ENCODE measurements around the gene EIF2B4.

The EIF2B4 gene

DNA sequence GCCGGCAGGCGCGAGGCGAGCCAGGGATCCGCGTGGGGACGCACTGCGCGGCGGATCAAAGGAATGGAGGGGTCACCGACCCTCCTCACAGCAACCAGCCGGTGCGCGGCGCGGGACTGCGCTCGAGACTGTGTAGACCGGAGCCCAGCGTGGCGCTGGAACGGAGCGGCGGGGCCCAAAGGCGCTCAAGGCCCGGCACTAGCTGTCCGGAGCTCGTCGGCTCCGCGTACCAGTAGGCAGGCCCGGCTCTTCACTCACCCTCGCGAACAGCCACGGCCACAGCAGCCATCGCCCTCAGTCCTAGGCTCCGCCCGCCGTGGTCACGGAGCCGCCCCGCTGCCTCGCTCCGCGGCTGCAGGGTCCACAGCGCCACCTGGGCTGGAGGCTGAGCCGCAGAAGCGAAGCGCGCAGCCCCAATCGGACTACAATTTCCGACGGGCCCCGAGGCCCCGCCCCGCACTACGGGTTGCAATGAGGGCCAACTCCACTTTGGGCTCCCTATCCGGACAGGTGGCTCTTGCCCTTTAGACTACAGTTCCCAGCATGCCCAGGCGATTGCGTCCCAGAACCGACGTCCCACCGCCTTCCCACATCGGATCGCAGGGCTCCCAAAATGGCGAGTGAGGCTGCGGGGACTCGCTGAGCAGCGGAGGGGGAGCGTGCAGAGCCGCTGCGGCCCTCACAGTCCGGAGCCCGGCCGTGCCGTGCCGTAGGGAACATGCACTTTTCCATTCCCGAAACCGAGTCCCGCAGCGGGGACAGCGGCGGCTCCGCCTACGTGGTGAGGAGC, at the start of gene EIF2B4, which contains the start of gene SNX17:
TSS of gene EIF2B4 (minus strand) at position 313 of the 790 bp plus-strand sequence. CDS start at position 289, 24 bp downstream.
TSS of gene SNX17 (plus strand) at position 591 of the 790 bp plus-strand sequence. CDS start at position 719, 128 bp downstream.
- DNase-seq (ENCODE audit: low read depth) = peak; percentile 98

- DNase-seq (ENCODE audit: low read depth) = no peak
Measured at GRCh38 chr2:27416151-27416550, 46.0 kb upstream of the EIF2B4 start.

DNA sequence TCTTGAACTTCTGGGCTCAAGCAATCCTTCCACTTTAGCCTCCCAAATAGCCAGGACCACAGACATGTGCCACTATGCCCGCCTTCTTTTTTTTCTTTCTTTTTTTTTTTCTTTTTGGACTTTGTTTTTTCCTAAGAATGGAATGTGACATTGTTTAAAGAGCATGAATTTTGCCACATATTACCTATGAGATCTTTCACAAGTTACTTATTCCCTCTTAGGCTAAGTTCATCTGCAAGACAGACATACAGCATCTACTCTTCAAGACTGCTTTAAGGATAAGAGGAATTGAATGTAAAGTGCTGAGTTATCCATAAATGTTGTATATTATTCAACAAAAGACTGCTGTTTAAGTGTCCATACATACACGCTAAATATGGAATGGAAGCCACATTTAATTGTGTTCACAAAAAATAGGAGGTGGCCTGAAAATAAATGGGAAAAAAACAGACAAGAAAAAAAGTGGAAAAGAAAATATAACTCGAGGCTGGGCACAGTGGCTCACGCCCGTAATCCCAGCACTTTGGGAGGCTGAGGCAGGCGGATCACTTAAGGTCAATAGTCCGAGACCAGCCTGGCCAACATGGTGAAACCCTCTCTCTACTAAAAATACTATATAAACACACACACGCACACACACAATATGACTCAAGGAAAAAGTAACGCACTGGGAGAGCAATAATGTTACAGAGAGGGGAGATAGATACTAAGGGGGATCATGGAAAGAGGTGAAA, 42.4 kb upstream of the EIF2B4 start:
- DNase-seq (ENCODE audit: low read depth) = no peak

DNA sequence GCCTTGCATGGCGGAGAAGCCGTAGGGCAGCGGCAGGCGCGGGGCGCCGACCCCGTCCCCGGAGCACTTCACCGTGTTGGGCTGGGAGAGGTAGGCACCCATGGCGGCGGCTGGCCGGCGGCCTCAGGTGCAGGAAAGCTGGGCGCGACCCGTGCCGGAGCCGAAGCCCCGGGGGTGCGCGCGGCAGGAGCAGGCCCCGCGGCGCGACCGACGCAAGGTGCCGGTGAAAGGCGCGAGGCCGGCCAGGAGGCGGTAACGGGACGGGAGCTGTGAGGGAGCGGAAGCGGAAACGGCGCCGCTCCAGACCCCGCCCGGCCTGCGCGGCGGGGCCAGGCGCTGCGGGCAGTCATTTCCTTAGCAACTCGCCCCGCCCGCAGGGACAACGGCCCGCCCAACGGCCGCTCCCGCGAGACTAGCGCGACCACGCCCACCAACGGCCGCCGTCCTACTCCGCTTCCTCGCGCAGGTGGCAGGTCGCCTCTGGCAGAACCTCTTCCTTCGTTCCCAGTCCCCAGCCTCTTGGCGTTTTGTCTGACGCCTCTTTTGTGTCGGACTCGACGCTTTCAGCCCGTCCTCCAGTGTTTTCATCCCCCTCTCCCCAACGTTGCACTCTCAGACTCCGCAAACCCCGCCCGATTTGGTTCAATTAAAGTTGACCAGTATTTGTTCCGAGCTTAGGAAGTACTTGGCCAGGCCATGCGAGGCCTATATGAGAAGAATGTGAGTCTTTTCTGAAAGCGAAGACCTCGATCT, 39.4 kb upstream of the EIF2B4 start, which contains the start of gene PPM1G:
TSS of gene PPM1G (minus strand) at position 271 of the 753 bp plus-strand sequence. CDS start at position 102, 169 bp downstream.
- peak; percentile 96 for DNase-seq (ENCODE audit: low read depth)

GRCh38 chr2:27408601-27409320, 38.6 kb upstream of the EIF2B4 start:
- no peak for DNase-seq (ENCODE audit: low read depth)

DNA sequence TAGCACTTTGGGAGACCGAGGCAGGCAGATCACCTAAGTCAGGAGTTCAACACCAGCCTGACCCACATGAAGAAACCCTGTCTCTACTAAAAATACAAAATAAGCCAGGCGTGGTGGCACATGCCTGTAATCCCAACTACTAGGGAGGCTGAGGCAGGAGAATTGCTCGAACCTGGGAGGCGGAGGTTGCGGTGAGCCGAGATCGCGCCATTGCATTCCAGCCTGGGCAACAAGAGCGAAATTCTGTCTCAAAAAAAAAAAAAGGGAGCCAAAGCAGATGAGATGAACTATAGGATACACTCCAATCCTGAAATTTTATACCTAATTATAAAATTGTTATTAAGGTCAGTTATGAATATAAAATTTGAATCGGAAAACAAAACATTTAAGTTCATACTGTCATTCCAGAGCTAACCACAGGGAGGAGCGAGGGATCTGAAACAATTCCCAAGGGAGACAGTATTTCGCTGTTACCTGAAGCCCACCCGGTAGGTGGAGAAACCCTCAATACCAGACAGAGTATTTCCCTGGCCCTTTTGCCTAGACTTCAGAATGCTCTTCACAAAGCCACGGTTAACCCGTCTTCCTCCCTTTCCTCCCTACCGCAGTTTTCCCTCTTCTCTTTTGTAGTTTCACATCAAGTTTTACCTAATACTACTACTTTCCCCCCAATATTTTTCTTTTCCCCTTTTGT, 37.8 kb upstream of the EIF2B4 start:
- DNase-seq (ENCODE audit: low read depth) = no peak

GRCh38 chr2:27400348-27401135, 30.4 kb upstream of the EIF2B4 start:
- DNase-seq (ENCODE audit: low read depth) = no peak

GRCh38 chr2:27398962-27399361, 28.8 kb upstream of the EIF2B4 start:
- no peak for DNase-seq (ENCODE audit: low read depth)

DNA sequence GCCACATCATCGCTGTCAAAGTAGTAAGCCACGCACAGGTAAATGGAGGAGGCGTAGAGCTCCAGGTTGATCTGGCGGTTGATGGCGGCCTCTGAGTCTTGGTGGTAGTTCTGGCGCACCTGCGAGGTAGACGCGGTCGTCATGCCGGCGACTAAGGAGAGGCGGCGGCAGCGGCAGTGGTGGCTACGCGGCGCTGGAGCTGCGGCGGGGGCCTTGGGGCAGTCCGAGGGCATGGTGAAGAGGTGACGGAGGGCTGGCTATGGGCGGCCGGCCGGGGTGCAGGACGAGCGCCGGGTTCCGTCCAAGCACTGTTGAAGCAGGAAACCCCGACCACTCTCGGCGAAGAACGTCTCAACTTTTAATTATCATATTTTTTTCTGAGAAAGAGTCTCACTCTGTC, 23.1 kb upstream of the EIF2B4 start:
- no peak for DNase-seq (ENCODE audit: low read depth)

GRCh38 chr2:27390822-27391679, 20.9 kb upstream of the EIF2B4 start:
- DNase-seq (ENCODE audit: low read depth) = no peak

- no peak for DNase-seq (ENCODE audit: low read depth)
Measured at GRCh38 chr2:27381577-27382181, 11.5 kb upstream of the EIF2B4 start.

- DNase-seq (ENCODE audit: low read depth) = peak; percentile 79
Measured at GRCh38 chr2:27380626-27381545, 10.7 kb upstream of the EIF2B4 start, which contains the start of gene ZNF513. ZNF513 (minus strand) TSS chr2:27380734; CDS start chr2:27380526, 208 bp downstream.

GRCh38 chr2:27379836-27380625, 9.9 kb upstream of the EIF2B4 start:
- no peak for DNase-seq (ENCODE audit: low read depth)

DNA sequence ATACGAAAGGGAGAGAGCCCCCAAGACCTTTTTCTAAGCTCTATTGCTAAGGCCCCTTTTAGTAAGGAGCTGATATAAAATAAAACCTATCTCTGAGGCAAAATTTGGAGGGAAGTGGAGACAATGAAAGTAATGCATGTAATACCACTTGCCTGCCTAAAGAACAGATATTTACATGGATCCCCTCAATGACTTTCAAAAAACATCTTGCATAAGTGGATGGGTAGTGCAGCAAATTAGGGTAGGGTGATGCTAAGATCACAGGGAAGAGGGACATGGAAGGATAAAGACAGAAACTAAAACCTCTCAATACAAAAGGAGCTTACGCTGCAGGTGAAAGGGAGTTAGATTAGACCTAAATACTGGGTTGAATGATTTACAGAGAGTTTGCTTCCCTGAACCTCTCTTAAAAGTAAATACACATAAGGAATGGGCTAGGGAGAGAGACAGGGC, 9.3 kb upstream of the EIF2B4 start:
- no peak for DNase-seq (ENCODE audit: low read depth)

DNA sequence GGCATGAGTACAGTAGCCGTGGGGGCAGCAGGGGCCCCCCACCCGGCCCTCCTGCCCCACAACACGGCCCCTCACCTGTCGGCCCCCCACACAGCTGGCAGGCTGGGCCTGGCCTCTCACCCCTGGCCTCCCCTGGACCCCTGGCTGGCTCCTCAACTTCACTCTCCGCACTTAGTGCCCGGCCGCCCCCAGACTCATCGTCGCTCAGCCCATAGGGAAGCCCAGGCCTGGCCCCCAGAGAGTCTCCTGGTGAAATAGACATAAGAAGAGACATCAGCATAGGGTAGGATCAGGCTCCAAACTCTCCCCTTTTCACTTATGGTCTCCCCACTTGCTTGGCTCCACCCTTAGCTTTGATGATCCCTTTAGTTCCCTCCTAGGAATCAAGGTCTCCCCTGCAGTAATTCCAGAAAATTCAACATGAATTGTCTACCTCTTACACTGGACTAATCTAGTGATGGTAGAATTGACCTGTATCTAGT, 8.7 kb upstream of the EIF2B4 start:
- no peak for DNase-seq (ENCODE audit: low read depth)

DNA sequence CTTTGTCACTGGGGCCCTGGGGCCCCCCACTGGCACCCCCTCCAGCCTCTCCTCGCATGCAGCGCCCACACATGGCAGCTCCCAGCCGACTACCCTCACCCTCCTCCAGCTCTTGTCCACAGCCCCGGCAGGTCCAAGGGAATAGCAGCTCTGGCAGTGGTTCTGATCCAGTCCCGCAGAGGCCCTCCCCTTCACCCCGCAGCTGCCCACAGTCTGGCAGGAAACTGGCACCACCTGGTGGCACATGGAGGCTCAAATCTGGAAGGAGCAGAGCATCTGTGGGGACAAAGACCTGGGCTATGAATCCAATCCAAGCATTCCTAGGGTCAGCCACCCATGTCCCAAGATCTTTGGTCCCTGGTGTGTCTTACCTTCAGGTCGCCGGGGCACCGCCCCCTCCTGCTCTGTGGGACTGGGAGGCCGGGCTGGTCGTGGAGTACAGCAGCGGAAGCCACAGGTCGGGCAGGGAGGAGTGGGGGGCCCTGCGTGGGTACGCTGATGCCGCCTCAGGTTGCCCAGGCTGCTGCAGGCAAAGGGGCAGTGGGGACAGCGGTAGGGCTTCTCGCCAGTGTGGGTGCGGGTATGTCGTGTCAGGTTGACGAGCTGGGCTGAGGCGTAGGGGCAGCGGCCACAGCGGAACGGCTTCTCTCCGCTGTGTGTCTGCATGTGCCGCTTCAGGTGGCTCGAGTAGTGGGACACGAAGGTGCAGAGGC, 8.1 kb upstream of the EIF2B4 start:
- no peak for DNase-seq (ENCODE audit: low read depth)
